GOT3 (cell line): Measurements from ENCODE around the gene HNRNPA0.

Experiments used
- DNase-seq: peaks from one replicate; lab custom pipeline; 2025; ENCODE audit warnings: mixed read lengths; lab: John Stamatoyannopoulos, UW

HNRNPA0 gene

DNA sequence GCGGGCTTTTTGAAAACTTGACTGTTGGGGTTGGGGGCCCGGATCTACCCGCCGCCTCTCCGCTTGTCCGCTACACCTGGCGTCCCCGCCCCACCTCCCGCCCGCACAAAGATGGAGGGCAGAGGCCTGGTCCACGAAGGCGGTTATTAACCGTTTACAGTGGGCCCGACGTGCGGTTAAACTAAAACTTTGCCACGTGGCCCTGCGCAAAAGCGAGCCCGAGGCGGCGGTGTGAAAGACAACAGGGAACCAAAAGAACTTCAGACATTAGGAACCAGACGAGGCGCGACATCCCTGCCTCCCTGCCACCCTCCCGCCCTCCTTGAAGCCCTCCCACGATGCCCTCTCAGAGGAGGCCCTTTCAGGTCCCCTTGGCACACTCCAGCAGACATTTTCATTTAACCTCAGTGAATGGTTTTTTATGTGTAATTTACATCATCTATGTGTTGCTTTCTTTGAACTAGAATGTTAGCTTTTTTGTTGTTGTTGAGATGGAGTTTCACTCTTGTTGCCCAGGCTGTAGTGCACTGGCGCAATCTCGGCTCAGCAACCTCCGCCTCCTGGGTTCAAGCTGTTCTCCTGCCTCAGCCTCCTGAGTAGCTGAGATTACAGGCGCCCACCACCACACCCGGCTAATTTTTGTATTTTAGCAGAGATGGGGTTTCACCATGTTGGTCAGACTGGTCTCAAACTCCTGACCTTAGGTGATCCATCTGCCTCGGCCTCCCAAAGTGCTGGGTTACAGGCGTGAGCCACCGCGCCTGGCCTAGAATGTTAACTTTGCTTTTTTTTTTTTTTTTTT, 999 bp upstream of the HNRNPA0 start:
- DNase-seq, result no peak

DNA sequence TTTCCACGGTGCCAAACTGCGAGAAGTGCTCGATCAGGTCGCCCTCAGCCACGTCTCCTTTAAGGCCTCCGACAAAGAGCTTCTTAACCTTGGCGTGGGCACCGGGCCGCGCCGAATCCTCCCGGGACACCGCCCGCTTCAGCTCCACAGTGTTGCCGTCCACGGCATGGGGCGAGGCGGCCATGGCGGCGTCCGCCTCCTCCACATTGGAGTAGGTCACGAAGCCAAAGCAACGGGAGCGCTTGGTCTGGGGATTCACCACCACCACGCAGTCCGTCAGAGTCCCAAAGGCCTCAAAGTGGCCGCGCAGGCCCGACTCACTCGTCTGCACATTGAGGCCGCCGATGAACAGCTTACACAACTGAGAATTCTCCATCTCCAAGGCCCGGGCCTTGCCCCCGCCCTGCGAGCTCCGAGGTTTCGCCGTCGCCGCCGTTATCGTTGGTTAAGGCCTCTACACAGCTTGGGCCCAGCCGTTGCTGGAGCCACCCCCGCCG, 424 bp downstream of the HNRNPA0 start:
- no peak for DNase-seq

DNA sequence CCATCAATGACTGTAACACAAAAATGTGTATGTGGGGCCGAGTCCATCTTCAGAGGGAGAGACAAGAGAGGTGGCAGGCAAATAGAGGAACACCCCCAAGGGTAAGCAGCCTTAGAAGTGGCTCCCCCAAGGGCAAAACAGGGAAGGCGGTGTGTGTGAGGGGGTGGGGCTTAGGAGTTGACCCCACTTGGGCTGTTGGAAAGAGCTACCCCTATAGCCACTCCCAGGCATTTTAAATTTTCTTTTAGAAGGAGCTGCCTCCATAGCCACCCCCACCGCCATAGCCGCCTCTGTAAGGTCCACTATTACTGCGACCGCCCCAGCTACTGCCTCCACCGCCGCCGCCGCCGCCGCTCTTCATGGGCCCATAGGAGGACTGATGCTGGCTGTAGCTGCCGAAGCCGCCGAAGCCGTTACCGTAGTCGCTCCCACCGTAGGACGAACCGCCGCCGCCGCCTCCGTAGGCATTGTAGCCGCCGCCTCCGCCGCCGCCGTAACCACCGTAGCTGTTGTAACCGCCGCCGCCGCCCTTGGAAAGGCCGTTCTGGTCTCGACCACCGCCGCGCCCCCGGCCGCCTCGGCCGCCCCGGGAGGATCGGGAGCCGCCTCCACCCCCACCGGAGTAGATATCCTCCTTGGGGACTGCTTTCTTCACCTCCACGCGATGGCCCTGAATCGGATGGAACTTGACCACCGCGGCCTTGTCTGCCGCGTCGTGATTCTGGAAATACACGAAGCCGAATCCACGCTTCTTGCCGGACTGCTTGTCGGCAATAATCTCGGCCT, 1.1 kb downstream of the HNRNPA0 start:
- no peak for DNase-seq

DNA sequence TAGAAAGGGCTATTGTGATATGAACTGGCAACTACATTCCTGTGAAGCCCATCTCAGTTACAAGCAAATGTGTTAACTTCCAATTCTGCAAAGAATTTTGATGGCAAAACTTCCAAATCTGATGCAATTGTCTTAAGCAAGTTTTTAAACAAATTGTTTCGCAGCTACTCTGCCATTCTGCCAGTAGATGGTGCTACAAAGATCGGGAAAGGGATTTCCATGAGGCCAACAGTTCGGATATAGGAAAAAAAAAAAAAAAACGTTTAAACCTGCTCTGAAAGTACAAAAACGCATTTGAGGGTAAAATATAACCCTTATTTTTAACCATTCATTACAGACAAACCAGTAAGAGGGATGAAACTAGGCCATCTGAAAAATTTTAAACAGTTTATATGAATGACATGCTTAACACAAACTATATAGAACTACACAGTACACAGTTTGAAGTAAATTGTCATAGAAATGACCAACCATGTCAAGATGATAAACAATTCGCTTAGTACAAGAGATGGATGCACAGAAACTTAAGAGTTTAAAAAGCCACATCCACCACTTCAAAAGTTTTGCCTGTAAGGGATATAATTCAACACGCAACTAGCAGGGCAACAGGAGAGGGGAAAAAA, 2.2 kb downstream of the HNRNPA0 start:
- DNase-seq, result no peak

DNA sequence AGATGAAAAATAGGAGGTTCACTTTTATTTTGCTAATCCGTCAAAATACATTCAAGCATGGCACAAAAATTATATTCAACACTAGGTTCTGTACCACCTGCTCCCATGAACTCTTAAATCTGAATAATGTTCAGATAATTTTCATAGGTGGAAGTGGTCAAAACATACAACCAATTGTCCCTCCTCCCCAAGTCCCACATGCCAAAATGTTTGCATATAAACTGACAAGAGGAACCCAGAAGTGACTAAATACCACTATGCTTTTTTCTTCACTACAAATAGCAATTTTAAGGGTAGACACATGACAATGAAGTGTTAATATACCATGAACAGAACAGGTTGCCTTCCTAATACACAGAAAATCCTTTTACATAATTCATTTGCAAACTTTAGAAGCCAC, 3.7 kb downstream of the HNRNPA0 start:
- no peak for DNase-seq

DNA sequence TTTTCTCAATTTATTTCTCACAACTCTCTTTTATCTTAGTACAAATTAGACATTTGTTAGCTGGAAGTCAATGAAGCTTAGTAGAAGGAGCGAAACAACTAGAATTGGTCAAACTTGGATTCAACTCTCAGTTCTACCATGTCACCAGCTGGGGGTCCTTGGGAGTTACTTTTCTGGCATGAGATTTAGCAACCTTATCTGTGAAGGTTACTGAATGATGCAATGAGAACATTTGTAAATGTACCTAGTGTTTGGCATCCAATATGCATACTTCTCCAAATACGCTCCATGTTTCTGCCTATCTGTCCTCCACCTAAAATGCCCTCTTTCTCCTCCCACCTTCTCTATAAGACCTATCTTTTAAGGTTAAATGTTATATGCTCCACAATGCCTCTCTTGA, 6.3 kb downstream of the HNRNPA0 start:
- DNase-seq, result no peak

DNA sequence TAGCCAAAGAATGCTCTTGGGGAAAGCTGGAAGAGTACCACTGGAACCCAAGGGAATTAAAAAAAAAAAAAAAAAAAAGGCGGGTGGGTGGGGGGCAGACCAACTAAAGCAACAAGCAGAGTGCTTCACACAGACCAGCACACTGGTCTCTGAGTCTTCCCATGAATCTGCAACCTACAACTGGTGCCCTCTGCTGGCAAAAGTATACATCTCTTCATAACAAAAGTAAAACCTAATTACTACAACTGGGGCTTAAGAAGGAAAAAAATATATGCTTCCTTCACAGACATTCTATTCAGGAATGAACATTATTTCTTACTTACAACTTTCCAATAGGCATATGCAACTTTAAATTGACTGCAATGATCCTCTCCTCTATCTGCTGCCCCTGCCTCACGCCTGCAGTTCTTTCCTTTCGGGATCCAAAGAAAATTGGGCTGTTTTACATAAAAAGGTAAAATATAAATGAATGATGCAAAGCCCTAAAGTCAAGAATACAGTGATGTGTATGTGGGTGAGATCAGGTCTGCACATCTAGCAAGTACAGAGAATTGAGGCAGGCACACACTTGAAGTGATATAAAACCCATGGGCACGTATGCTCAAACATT, 11.0 kb downstream of the HNRNPA0 start:
- no peak for DNase-seq

DNA sequence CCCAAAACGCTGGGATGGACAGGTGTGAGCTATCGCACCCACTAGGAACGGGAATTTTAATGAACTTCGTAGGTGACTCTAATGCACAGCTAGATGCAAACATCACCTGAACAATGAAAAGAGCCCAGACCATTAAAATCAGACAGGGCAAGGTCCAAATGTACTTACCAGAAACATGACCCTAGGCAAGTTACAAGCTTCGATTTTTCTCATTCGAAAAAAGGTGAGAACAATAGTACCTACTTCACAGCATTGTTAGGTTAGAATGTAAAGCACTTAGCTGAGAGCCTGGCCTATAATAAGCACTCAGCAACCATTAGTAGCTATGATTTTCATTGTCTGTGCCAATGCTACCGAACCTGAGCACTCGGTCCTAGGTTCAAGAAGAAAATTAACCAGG, 12.4 kb downstream of the HNRNPA0 start:
- DNase-seq, result no peak

DNA sequence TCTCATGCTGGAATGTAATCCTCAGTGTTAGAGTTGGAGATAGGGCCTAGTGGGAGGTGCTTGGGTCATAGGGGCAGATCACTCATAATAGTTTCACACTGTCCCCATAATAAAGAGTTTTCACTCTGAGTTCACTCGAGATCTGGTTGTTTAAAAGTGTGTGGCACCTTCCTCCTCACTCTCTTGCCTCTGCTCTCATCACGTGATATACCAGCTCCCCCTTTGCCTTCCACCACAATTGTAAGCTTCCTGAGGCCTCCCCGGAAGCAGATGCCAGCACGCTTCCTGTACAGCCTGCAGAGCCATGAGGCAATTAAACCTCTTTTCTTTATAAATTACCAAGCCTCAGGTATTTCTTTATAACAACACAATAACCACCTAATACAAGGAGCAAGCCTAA, 14.4 kb downstream of the HNRNPA0 start:
- DNase-seq, result no peak

DNA sequence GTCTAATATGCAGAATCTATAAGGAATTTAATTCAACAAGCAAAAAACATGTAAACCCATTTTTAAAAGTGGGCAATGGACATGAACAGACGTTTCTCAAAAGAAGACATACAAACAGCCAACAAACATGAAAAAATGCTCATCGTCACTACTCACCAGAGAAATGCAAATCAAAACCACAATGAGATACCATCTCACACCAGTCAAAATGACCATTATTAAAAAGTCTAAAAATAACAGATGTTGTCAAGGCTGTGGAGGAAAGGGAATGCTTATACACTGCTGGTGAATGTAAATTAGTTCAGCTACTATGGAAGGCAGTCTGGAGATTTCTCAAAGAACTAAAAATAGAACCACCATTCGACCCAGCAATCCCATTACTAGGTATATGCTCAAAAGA, 15.2 kb downstream of the HNRNPA0 start:
- DNase-seq, result no peak

DNA sequence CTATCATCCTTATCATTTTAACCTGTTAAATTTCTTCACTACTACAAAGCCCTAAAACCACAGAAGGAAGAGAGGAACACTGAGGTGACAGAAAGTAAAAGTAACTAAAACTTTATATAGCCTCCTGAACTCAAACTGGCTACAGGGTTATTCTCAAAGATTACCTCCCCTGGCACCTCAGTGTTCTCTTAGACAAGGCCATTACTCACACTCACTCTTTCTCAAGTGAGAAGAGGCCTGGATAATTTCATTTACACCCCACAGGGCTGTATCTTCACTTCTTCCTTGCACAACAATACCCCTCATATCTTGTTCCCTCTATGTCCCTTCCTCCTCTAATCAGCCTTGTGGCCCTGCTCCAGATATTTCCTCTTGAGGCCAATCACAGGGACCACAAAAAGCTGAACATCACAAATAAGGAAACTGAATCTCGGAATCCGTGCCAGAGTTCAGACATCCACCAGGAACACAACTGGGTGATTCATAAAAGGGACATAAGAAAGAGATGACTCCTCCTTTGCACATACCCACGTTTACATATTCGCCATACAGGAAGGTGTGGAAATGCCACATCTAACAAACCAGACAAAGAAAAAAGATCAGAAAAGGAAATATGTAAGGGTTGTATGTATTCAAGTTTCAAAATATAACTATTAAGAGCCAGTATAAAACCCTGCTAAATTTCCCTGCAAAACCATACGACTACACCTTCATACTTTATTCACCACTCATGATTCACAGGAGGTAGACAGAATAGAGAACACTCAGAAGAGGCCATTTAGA, 16.6 kb downstream of the HNRNPA0 start:
- DNase-seq, result no peak

DNA sequence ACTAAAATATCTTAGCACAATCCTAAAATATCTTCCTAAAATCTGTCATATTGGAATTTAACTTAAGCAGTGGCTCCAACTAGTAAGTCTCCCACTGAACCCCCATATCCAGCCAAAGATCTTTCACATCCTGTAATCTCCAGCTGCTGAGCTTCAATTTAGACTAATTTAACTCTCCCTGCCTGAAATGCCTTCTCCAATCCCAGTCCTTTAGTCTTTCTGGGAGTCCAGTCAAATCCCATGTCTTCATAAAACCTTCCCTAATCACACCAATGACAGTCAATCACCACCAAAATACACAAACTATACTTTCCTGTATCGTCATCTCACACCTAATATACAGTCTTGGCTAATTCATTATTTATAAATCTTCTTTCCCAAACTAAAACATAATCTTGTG, 17.7 kb downstream of the HNRNPA0 start:
- DNase-seq, result no peak

DNA sequence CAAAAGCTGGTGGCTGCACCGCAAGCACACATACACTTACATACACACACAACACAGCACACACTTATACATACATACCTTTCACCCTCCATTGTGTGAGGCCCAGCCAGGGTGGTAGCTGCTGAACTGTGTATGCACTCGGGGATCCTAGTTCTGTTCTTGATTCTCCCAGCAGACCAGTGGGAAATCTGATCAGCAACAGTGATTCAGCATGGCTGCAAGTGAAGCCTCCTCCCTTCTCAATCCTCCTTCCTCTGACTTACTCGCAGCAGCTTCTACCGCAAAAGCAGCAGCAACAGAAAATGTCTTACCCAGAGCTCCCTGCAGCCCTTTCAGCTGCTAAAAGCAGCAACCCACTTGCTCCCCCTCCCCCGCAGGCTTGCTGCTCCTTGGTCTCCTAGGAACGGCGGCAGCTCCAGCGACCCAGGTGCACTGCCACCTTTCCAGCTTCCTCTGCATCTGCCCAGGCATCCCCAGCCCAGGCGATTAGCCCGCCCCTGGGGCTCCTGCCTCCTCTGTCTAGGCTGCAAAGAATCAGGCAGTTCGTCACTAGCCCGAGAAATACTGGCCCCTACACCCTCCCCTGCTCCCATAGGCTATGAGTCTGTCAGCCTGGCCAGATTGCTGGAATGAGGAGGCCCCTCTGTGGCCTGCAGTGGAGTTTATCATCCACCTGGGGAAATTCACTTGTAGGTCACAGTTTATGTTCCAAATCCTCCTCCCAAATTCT, 18.4 kb downstream of the HNRNPA0 start, which contains the start of gene KLHL3:
TSS of gene KLHL3 (minus strand) at position 535 of the 730 bp plus-strand sequence. CDS start at position 92, 443 bp downstream.
- DNase-seq, result no peak

DNA sequence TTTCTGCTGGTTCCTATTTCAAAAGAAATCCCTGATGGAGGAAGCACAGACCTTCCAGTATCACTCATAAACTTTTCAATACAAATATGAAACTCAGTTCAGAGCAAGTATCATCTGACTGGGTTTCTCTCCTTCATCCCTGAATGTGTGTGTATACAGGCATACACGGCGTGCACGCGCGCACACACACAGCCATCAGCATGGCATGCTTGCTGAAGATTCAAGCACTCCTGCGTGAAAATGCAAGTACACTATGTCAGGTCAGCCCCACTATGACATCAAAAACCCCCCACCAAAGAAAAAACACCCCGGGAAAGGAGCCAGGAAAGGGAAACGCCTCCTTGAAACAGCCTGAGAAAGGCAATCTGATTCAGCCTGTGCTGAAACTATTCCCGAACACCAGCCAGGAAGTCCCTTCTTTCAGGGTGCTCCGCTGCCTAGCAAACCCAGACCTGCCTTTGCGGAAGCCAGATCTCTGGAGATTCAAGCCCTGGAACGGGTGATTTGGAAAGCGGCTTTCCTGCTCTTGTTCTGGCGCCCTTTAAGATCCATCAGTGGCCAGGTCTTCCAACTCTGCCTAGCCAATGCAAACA, 19.1 kb downstream of the HNRNPA0 start:
- no peak for DNase-seq

DNA sequence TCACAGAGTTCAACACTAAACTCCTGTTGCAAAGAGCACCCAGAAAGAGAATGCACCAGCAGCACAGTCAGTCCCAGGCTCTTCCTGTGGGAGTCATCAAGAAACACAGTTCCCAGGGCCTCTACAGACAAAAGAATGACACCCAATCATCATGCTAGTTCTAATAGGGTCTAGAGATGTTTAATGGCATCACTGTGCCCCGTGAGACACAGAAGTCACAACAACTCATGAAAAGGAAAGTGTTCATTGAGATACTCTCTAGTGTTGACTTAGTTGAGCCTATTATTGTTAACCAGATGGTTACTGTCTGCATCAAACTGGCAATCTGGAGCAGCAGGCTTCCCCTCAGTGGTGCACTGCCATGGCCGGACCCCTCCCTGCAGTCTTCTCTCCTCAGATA, 19.8 kb downstream of the HNRNPA0 start:
- DNase-seq, result no peak

DNA sequence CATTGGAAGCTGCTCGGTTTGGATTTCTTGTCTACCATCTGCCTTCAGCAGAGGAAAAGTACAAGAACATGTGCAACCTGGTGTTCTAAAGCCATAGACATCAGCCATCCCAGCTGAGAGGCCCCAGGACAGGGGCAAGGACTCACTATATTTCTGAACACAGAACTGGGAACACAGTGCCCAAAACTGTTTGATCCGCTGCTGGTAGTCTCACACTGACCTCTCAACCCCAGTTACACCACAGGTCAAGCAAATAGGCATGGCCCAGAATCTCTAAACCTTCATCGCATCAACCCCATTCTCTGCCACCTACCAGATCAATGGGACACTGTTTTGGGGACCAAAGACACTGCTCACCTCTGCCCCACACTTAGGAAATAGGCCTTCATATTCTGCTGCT, 20.2 kb downstream of the HNRNPA0 start:
- DNase-seq, result no peak

DNA sequence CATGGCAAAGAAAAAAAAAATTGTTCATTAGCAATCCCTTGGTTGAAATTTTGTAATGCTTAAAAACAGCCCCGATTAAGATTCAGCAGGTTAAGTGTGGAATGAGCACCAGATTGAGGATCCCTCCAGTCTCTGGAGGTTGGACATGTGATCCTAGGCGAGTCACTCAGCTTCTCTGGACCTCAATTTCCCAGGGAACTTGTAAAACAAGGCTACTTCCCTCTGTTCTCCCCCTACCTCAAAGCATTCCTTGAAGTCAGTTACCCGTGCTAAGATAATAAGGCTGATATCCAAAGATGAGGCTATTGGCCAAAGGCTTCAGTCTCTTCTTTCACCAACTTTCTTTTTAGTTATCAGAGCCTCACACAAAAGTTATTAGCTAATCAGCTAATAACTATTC, 21.2 kb downstream of the HNRNPA0 start:
- no peak for DNase-seq

DNA sequence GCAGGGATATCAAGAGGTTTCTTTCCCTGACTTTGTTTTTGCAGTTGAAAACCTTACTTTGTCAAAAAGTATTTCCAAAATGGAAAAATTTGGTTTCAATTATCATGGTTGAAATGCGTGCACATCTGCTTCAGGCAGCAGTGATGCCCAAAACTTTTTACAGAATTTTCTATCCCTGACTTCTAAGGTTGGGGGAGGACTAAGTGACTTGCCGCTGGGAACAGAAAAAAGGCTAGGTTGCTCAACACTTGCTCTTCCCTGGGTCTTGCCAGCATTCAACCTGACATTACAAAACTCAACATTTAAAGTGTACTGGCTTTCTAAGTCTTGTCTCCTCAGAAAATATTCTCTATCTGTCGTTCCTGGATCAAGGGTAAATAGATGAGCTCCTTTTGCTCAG, 23.0 kb downstream of the HNRNPA0 start:
- DNase-seq, result no peak

DNA sequence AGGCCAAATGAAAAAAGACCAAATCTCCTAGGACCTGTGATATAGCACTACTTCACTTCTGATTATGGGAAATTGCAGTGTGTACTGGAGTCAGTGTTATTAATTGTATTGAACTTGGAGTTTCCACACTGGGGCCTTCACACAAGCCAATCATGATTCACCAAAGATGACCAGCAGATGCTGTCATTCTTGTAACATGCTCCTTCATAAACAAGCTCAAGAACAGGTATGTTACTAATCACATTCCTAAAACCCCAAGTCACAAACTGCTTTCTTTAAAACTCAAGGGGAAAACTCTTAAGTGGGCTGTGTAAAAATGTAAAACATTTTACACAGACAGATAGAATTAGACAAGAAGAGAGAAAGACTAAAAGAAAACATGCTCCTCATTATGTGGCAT, 23.8 kb downstream of the HNRNPA0 start:
- no peak for DNase-seq

DNA sequence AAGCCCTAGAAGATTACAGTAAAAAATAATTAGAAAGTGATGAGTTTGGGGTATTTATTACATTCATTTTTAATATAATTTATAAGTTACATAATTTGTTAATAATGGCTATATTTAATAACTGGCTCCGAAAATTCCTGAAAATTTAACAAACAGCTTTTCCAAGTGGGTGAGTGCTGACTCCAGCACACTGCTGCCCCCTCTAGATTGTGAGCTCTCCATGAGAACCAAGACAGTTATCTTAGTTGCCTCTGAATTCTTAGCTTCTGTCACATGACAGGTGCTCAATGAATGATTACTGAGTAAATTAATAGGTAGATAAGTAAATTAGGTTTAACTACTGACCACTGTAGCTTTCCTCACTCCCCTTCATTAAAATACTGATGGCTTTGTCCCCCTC, 26.1 kb downstream of the HNRNPA0 start:
- DNase-seq, result no peak
